ENCODE measurements around the gene TMED4. TPM values are rescaled to one million over a fixed set of nuclear protein-coding genes. Genes with fewer than 3 reads are reported as not detected.
A peak's percentile ranks its signal among the peaks of the same experiment; 100 is the strongest.

Gene TMED4
- total RNA-seq, 2 donors from 2014 or later: 67.1 to 114 TPM

DNA sequence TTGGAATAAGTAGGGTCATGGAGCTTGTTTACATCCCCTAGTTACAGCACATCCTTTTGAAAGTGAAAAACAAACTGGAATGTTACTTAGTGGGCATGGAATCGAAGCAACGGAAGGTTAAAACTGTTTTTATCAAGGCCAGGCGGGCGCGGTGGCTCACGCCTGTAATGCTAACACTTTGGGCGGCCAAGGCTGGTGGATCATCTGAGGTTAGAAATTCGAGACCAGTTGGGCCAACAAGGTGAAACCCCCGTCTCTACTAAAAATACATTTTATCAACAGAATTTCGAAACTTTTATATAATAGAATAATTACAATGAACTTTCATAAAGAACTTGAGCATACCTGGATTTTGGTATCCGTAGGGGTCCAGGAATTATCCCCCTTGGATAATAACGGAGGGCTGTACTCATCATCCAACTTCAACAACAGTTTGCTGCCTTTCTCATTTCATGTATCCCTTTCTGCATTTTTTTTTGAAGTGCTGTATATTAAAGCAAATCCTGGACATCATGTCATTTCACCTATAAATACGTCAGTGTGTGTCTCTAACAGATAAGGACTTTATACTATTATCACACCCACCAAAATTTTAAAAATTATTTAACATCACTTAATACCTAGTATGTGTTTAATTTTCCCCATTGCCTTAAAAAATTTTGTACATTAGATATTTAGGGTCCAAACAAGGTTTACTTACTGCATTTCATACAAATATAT is 1.3 kb upstream of the TMED4 start:
- H3K27ac Mint-ChIP-seq: peak overlapping the region; percentile 96 to 97
- H3K36me3 Mint-ChIP-seq: peaks cover 21 to 22% of the 10 kb centered on the region in 2 donors
- H3K9me3 Mint-ChIP-seq: no peaks in the 10 kb centered on the region
- ATAC-seq (no peak), DNase-seq (ENCODE audit: low spot score in 2 of 2) (no peak)

DNA sequence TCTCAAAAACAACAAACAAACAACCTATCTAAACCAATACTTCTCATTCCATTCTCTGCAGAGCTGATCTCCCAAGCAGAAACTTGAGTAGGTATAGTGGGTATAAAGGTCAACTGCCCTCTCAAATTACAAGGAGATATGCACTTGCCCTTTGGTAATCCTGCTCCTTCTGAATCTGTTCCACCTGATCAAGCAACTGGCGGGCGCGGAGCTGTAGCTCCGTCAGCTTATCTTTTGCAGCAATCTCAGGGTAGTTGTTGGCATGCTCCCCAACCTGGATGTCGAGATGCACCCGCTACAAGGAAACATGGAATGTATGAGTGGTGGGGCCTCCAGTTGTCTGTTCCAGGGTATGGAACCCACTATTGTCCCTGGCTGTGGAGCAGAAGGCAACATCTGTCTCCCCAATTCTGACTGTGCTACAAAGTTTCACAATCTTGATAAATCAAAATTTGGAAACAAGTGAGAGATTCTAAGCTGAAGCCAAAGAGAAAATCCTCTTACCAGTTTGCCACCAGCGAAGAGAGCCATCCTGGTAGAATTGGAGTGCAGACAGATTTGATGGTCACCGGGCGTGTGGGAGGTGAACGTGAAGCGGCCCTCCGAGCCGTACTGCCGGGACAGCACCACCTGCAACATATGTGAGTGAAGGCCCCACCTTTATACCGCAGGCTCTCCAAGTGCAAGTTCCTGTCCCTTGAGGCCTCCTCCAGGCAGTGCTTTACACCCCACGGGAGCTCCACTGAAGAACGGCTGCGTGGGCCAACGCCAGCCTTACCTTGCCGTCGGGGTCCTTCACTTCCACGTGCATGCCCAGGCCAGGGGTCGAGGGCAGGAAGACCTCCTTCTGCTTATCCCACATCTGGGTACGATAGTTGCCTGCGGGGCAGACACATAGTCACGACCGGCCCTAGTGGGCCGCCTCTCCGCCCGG is 819 bp downstream of the TMED4 start:
- ATAC-seq (peak; percentile 31 to 51), DNase-seq (ENCODE audit: low spot score in 2 of 2) (peak; percentile 51 to 70)
- H3K9me3 Mint-ChIP-seq: no peaks in the 10 kb centered on the region
- H3K36me3 Mint-ChIP-seq: peaks cover 22 to 23% of the 10 kb centered on the region in 2 donors
- H3K27ac Mint-ChIP-seq: peak overlapping the region; percentile 96 to 97

GRCh38 chr7:44576228-44576627 is 5.8 kb downstream of the TMED4 start:
- ATAC-seq (no peak), DNase-seq (ENCODE audit: low spot score in 2 of 2) (no peak)
- Mint-ChIP-seq H3K36me3 (peaks cover 47 to 68% of the 10 kb centered on the region in 2 donors), H3K9me3 (no peaks in the 10 kb centered on the region), H3K27ac (peak overlapping the region; percentile 23 to 58)

GRCh38 chr7:44575054-44575453 is 7.0 kb downstream of the TMED4 start:
- no peak for DNase-seq (ENCODE audit: low spot score in 2 of 2)
- no peaks in the 10 kb centered on the region for H3K9me3 Mint-ChIP-seq
- no peak for ATAC-seq
- H3K27ac Mint-ChIP-seq: peak overlapping the region; percentile 99
- peaks cover 41 to 65% of the 10 kb centered on the region in 2 donors for H3K36me3 Mint-ChIP-seq

- DNase-seq (ENCODE audit: low spot score in 2 of 2): no peak
- Mint-ChIP-seq H3K27ac (peak overlapping the region; percentile 99), H3K36me3 (peaks cover 42 to 66% of the 10 kb centered on the region in 2 donors), H3K9me3 (no peaks in the 10 kb centered on the region)
- ATAC-seq: no peak
Measured at GRCh38 chr7:44574287-44574872, 7.7 kb downstream of the TMED4 start.

- DNase-seq (ENCODE audit: low spot score in 2 of 2) (peak; percentile 89 to 93), ATAC-seq (peak; percentile 97 to 98)
- H3K9me3 Mint-ChIP-seq: no peaks in the 10 kb centered on the region
- H3K27ac Mint-ChIP-seq: peak within 1 kb of the TSS; percentile 99
- H3K36me3 Mint-ChIP-seq: peaks cover 43 to 72% of the 10 kb centered on the region in 2 donors
Measured at GRCh38 chr7:44573464-44574286, 8.4 kb downstream of the TMED4 start, which contains the start of gene DDX56. TSS of gene DDX56 (minus strand) at chr7:44573908. CDS start at chr7:44573895, 13 bp downstream.

DNA sequence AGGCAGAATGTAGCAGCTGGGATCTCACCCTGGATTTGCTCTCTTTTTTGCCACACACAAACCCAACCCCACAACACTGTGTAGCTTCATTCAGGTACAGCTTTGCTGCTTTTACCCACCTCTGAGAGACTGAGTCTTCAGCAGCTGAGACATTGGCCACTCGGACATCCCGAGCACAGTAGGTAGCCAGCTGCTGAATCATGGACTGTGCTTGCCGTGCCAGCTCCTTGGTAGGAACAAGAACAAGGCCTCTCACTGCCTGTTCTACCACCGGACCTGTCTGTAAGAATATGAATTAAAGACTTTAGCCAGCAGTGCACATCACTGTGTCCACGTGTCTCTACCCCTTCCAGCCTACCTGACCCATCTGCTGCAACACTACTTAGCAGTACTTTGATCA is 9.3 kb downstream of the TMED4 start:
- no peak for ATAC-seq
- no peak for DNase-seq (ENCODE audit: low spot score in 2 of 2)
- H3K27ac Mint-ChIP-seq: peak overlapping the region; percentile 99
- H3K36me3 Mint-ChIP-seq: peaks cover 45 to 70% of the 10 kb centered on the region in 2 donors
- no peaks in the 10 kb centered on the region for H3K9me3 Mint-ChIP-seq

DNA sequence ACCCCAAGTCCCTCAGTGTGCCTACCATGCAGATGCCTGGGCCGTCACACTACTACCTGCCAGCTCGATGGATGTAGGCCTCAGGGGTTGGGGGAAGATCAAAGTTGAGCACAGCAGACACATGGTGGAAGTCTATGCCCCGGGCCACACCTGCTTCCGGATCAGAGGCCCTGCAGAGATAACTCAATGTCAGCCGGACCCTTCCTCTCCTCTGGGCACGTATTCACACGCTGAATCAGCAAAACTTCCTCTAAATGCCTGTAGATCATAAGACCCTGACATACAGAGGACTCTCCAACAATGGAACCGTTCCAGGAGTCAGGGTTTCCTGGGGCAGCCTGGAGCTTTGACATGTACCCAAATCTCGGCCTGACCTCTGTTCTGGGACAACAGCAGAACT is 12.1 kb downstream of the TMED4 start:
- no peak for ATAC-seq
- Mint-ChIP-seq H3K9me3 (no peaks in the 10 kb centered on the region), H3K36me3 (peaks cover 51 to 68% of the 10 kb centered on the region in 2 donors), H3K27ac (peak overlapping the region in 1 of 2 donors; percentile 36)
- no peak for DNase-seq (ENCODE audit: low spot score in 2 of 2)

DNA sequence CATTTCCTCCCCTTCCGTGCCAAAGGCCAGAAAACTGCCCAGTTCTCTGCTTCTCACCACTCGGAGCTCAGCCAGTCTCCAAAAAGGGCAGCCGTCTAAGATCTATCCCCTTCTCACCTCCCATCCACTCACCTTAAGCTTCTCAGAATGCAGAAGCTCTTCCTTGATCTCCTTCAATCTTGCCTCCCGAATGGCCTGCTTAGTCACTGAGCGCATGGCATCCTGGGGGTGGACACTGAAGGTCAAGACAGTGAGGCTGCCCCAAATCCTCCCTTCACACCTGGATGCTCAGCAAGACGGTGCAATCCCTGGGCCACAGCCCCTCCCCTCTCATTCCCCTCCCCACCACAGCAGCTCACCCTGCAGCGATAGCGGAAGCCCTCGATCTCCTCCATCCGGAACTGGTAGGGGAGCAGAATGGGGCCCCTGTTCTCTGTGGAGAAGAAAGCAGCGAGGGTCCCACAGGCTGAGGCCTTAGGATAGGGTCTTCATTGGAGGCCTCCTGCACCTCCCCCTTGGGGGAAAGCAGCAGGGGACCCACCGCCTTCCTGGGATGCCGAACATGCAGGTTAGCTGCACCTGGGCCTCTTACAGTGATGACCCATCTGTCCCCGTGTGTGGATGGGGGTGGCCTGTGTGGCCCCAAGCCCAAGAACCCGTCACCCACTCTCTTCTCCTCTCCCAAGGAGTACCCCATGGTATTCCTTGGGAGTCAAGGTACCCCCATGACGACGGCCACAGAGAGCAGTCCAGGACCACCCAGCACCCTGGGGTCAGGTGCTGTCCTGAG is 13.1 kb downstream of the TMED4 start:
- no peaks in the 10 kb centered on the region for H3K9me3 Mint-ChIP-seq
- ATAC-seq (no peak), DNase-seq (ENCODE audit: low spot score in 2 of 2) (no peak)
- H3K36me3 Mint-ChIP-seq: peaks cover 43 to 61% of the 10 kb centered on the region in 2 donors
- H3K27ac Mint-ChIP-seq: peak overlapping the region; percentile 36 to 91

- no peak for DNase-seq (ENCODE audit: low spot score in 2 of 2)
- Mint-ChIP-seq H3K27ac (peak overlapping the region; percentile 22 to 36), H3K36me3 (peaks cover 32 to 50% of the 10 kb centered on the region in 2 donors), H3K9me3 (no peaks in the 10 kb centered on the region)
- no peak for ATAC-seq
Measured at GRCh38 chr7:44567884-44568283, 14.1 kb downstream of the TMED4 start.

DNA sequence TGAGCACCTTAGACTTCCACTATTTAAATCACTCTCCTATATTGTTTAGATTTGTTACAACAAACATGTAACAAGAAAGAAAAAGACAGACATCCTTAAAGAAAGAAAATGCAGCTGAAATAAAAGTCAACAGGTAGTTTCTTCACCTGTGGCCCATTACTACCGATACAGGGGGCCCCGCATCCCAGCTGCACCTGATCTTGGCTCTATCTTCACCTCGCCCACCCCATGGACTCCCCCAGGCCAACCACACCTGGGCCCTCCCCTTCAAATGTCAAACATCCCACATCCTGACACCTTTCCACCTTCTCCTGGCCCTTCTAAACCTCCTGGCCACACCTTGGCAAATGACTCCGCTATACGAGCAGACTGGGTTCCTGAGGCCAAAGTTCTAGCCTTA is 15.4 kb downstream of the TMED4 start:
- Mint-ChIP-seq H3K9me3 (no peaks in the 10 kb centered on the region), H3K36me3 (peaks cover 24 to 39% of the 10 kb centered on the region in 2 donors), H3K27ac (peak overlapping the region in 1 of 2 donors; percentile 36)
- ATAC-seq (no peak), DNase-seq (ENCODE audit: low spot score in 2 of 2) (no peak)

DNA sequence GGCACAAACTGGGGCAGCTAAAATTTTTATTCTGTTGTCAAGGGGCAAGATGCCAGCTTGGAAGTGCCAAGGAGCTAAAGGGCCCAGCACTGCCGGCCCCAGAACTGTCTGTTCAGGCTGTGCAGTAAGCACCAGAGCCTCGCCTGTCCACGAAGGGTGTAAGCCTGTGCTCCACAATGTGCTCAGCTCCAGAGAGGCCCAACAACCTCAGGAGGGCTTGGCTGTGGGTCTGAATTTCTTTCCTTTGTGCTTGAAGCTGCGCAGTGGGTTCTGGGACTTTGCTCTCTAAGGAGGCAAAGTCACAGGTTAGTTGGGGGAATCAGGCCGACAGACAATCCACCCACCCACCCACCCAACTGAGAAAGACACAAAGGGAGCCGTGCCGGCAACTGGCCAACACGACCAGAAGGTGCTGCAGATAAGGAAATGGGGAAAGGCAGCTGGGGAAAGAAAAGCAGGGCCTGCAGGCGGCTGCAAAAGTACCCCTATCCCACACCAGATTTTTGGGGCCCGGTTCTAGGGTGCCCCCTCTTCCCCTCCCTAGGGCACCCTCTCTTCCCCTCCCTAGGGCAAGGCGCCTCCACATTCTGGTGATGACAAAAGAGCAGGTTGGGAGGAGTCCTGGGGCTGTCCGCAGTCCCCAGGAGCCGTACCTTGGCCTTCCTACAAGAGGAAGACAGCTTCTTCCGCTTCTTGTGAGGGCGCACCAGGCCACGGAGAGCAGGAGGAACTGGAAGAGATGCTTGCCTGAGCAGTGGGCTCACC is 16.1 kb downstream of the TMED4 start:
- Mint-ChIP-seq H3K36me3 (peaks cover 17 to 32% of the 10 kb centered on the region in 2 donors), H3K27ac (peak overlapping the region; percentile 19 to 89), H3K9me3 (no peaks in the 10 kb centered on the region)
- DNase-seq (ENCODE audit: low spot score in 2 of 2): no peak
- ATAC-seq: peak; percentile 38 to 56

DNA sequence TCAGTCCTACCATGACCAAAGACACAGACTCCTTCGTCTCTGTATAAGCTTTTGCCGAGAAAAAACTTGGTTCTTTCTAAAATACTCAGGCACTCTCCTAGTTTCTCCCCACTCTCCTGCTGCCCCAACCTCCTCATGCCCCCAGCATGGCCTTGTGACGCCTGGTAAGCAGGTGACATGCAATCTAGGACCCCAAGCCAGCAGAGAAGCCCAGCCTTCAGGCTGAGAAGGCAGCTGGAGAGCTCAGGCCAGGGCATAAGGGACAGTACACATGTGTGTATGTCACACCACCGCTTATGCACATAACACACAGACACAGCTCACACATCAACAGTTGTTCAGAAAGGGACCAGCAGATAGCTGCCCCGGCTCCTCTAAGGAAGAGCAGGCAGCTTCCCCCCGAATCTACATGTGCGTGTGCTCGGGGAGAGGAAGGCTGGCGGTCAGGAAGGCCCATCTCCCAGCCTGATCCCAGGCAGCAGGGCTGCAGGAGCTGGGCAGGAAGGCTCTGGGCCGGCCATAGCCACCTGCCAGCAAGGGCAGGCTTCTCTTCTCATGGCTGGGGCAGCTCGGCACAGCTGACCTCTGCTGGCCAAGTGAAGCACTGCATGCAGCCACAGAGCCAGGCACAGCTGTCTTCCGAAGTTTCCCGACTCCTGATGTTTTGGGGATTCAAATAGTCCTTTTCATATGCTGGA is 16.8 kb downstream of the TMED4 start:
- Mint-ChIP-seq H3K36me3 (peaks cover 17 to 28% of the 10 kb centered on the region in 2 donors), H3K27ac (peak overlapping the region; percentile 19 to 89), H3K9me3 (no peaks in the 10 kb centered on the region)
- ATAC-seq (peak; percentile 80 to 82), DNase-seq (ENCODE audit: low spot score in 2 of 2) (peak in 1 of 2 donors; percentile 74)

- Mint-ChIP-seq H3K36me3 (peaks cover 13 to 24% of the 10 kb centered on the region in 2 donors), H3K9me3 (no peaks in the 10 kb centered on the region), H3K27ac (peak overlapping the region; percentile 19 to 89)
- DNase-seq (ENCODE audit: low spot score in 2 of 2) (no peak), ATAC-seq (no peak)
Measured at GRCh38 chr7:44564606-44565005, 17.4 kb downstream of the TMED4 start.
